ENCODE results near the gene TLN1.

The TLN1 gene

DNA sequence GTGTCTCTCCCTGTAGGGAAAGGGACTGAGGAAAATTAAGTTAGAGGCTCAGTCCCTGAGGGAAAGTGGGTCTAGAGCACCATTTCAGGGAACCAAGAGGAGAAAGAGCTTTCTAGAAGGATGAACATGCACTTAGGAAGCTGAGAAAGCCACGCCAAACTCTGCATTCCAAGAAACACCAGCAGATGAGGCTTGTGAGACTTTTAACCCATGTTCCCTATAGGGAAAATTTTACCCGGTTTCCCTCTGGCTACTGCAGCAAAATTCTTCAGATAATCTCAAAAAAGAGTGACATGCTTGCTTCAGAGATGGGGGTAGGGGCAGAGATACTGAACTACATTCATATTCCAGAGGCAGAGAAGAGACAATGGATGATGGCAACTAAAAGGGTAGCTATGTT is 8.6 kb downstream of the TLN1 start:
- DNase-seq (ENCODE audit: extremely low read depth, low read depth), result no peak
- TF ChIP-seq, protein P1, sequence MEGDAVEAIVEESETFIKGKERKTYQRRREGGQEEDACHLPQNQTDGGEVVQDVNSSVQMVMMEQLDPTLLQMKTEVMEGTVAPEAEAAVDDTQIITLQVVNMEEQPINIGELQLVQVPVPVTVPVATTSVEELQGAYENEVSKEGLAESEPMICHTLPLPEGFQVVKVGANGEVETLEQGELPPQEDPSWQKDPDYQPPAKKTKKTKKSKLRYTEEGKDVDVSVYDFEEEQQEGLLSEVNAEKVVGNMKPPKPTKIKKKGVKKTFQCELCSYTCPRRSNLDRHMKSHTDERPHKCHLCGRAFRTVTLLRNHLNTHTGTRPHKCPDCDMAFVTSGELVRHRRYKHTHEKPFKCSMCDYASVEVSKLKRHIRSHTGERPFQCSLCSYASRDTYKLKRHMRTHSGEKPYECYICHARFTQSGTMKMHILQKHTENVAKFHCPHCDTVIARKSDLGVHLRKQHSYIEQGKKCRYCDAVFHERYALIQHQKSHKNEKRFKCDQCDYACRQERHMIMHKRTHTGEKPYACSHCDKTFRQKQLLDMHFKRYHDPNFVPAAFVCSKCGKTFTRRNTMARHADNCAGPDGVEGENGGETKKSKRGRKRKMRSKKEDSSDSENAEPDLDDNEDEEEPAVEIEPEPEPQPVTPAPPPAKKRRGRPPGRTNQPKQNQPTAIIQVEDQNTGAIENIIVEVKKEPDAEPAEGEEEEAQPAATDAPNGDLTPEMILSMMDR (IDR thresholded peaks at IDR 0.05; ENCODE audit: low read depth, low read length), result no peak

DNA sequence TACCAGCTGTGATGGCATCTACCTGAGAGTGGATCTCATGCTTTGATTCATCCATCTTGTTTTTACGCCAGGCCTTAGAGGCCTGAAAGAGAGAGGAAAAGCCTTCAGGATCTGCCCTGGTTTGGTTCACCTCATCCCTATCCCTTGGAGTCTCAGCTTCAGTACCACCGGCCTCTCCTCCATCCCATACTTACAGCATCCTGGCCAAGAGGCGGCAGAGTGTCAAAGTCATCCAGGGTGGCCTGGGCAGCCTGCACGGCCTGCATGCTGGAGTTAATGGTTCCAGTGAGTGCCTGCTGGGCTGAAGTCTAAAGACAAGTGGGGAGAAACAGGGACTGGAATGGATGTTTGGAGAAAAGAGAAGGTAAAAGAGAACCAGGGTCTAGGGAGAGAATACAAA is 12.4 kb downstream of the TLN1 start:
- TF ChIP-seq, protein P1 (IDR thresholded peaks at IDR 0.05; ENCODE audit: low read depth, low read length), result no peak
- DNase-seq (ENCODE audit: extremely low read depth, low read depth), result no peak

DNA sequence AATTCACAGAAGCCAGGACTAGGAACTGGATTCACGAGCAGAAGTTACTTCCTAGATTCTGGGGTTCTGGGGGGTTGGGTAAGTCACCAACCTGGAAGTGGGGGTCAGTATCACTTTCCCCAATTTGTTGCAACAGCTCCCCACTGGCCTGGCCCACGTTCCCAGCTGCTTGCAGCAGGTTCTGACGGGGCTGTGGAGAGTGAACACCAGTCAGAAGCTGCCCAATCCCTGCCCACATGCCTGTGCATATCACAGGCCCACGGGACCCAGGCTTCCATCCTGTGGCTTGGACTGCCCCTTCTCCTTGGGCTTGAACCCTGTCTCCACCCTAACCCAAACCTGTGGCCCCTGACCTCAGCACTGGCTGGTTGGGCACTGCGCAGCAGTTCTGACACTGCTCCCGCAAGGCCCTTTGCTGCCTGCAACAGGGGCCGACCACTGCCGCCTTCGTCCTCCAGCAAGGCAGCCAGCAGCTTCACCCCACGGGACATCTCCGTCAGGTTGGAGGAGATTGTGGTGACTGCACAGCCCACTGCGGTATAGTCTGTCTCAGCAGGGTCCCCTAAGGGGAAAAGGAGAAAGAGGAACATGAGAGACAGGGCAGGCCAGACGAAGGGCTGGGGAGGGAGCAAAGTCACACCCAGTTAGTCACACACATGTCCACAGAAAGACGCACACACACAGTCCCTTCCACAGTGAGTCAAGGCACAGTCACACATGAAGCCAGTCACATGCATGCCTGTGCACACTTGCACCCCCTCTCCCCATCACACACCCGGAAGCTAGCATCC is 13.1 kb downstream of the TLN1 start:
- no peak for DNase-seq (ENCODE audit: extremely low read depth, low read depth)
- TF ChIP-seq, protein P1 (IDR thresholded peaks at IDR 0.05; ENCODE audit: low read depth, low read length), result no peak

DNA sequence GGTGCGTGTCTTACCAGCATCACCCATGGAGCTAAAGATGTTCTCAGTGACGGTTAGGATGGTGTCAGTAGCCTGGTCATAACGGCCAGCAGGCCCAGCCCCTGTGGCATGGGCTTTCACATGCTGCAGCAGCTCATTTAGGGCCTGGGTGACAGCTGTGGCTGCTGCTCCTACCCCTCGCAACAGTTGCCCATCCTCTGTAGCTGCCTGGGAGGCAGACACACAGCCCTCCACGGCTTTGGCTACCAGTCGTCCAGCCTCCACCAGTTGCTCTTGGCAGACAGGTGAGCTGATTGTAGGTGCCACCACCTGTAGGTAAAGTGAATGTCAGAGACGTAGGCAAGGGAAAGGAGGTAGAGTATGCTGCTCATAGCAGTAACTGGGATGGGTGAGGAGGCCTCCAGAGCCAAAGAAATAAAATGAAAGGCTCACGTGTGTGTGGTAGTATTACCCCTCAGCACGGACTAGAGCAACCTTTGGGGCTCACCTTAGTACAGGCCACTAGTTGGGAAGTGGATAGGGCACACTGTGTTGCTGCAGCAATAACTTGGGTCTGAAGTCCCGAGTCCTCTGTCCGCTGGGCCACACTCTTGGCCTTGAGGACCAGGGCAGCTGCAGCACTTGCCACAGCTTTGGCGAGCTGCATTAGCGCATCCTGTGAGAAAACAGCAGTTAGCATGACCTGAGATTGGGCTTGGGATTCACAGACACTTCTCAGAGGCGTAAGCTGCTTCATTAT is 14.7 kb downstream of the TLN1 start:
- TF ChIP-seq, protein P1 (IDR thresholded peaks at IDR 0.05; ENCODE audit: low read depth, low read length), result no peak
- DNase-seq (ENCODE audit: extremely low read depth, low read depth), result no peak

DNA sequence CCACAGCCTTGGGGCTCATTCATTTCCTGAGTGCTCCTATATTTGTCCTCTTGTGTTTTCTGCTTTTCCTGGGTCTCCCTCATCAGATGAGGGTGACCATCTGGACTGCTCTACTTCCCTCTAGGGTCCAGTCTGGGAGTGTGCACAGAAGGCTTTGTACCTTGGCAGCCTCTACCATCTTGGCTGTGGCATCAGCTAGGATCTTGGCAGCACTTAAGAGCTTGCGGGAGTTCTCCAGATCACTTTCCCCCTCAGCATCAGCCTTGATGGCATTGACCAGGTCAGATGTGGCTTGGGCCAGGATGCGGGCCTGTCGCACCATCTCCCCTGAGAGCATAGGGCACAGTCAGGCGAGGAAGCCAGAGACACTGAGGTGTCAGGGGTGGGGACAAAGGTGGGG is 15.8 kb downstream of the TLN1 start:
- DNase-seq (ENCODE audit: extremely low read depth, low read depth), result no peak
- TF ChIP-seq, protein P1 (IDR thresholded peaks at IDR 0.05; ENCODE audit: low read depth, low read length), result no peak; the same call in none of the 2 replicates

DNA sequence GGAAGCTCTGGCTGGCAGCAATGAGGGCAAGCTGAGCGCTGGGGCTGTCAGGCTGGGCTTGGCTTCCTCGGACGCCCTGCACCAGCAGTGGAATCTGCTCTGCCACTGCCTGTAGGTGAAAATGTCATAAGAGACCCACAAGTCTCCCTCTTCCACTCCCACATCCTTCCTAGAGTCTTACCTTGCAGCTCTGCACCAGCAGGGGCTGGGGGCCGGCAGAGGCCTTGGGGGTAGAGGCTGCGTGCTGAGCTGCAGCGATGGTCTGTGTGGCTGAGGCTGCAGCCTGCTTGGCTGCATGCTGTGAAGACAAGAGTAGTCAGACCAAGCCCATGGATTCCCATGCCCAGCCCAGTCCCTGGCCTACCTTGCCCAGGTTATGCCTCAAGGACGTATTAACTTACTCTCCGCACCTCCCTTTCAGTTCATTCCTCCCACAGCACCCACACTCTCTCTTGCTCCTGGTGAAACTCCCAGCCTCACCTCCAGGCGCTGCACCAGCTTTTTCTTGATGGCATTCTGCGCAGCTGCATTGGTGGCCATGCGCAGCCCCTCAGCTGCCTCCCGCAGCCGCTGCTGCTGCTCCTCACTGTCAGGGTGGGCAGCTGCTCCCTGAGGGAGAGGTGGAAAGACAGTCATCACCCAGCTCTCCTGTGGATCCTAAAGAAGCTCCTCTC is 17.3 kb downstream of the TLN1 start:
- TF ChIP-seq, protein P1 (IDR thresholded peaks at IDR 0.05; ENCODE audit: low read depth, low read length), result no peak
- DNase-seq (ENCODE audit: extremely low read depth, low read depth), result no peak

DNA sequence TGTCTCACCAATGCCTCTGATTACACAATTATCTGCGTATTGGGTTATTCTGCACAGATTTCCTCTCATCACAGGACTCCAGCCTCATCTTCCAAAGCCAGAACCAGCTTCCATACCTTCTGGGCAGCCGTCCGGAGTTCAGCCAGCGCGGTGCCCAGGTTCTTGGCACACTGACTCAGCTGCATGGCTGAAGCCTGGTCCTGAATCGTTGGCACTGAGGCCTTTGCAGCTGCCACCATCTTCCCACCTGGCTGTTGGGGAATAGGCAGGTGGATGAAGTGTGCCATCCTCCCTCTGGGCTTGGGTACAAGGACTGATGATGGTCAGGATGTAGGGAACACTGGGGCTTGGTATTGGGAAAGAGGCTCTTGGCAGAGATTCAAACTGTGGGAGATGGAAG is 17.9 kb downstream of the TLN1 start:
- TF ChIP-seq, protein P1 (IDR thresholded peaks at IDR 0.05; ENCODE audit: low read depth, low read length), result no peak
- no peak for DNase-seq (ENCODE audit: extremely low read depth, low read depth)
